ENCODE data around the gene MAN1B1.

DNA sequence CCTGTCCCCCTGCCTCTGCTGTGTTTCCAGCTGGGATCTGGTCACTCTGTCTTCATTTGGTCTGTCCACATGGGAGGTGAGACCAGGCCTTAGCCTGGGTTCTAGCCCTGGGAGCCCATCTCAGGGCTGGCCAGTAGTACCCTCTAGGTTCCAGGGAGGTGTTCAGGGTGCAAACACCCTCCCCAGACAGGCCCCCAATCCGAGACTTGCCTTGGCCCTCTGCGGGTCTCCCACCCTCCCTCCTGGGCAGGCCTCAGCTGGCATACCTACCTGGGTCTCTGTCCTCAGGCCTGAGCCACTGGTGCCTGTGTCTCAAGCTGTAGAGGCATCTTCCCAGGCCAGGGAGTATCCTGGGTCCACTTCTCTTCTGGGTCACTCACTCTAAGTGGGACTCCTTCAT is 15.5 kb upstream of the MAN1B1 start:
- TF ChIP-seq ZFP3 (CRISPR knock-in tag; IDR thresholded peaks at IDR 0.05), result no peak
- no peak for TF ChIP-seq RARB (CRISPR knock-in tag; IDR thresholded peaks at IDR 0.05)
- TF ChIP-seq GLIS3 (CRISPR knock-in tag; IDR thresholded peaks at IDR 0.05), result no peak
- no peak for TF ChIP-seq ARNTL (CRISPR knock-in tag; IDR thresholded peaks at IDR 0.05; ENCODE audit: borderline replicate concordance, low read depth)
- no peak for TF ChIP-seq BACH2 (CRISPR knock-in tag; IDR thresholded peaks at IDR 0.05; ENCODE audit: borderline replicate concordance)
- TF ChIP-seq, protein P1, sequence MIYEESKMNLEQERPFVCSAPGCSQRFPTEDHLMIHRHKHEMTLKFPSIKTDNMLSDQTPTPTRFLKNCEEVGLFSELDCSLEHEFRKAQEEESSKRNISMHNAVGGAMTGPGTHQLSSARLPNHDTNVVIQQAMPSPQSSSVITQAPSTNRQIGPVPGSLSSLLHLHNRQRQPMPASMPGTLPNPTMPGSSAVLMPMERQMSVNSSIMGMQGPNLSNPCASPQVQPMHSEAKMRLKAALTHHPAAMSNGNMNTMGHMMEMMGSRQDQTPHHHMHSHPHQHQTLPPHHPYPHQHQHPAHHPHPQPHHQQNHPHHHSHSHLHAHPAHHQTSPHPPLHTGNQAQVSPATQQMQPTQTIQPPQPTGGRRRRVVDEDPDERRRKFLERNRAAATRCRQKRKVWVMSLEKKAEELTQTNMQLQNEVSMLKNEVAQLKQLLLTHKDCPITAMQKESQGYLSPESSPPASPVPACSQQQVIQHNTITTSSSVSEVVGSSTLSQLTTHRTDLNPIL (CRISPR knock-in tag; IDR thresholded peaks at IDR 0.05; ENCODE audit: low read depth), result no peak
